SH-SY5Y (cell line): ENCODE measurements around the gene PDZRN3.

ENCODE experiments used
- GATA2 ChIP-seq: IDR thresholded peaks from 2 replicates; pipeline ENCODE4 v1.6.1; 2011; ENCODE audit warnings: mild to moderate bottlenecking, low read depth, low read length
- GATA3 ChIP-seq: IDR thresholded peaks from 2 replicates; pipeline ENCODE4 v1.6.1; 2011; ENCODE audit warnings: low read depth, mild to moderate bottlenecking, low read length, moderate library complexity

DNA sequence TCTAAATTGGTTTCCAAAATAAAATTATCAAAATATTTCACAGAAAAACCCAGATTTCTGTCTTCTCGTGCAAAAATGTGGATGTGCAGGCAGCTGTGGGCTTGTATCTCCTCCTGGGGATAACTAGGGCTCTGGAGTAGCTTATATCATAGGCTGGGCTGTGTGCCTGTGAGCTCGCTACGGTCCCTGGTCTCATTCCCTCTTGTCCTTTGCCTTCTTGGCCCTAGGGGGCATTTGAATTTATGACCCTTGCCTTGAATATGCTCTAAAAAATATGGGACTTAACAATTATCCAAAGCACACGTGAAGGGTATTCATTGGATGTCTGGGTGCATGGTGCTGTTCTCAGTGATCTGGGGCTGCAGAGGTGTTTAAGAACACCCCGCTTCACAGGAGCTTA lies 132.6 kb downstream of the PDZRN3 start:
- TF ChIP-seq GATA2 (no peak), GATA3 (no peak)
